ENCODE data around the gene DOCK9. TPM values are rescaled to one million over a fixed set of nuclear protein-coding genes. Genes with fewer than 3 reads are reported as not detected.

The DOCK9 gene
- polyA plus RNA-seq, 3 donors: 21.2 to 57.2 (median 36.4) TPM

GRCh38 chr13:98802559-98802958, 175.3 kb downstream of the DOCK9 start:
- 90 to 98% (median 92%) methylated on average over 4 of the region's 4 CpGs for WGBS, 3 donors

GRCh38 chr13:98801626-98802418, 176.0 kb downstream of the DOCK9 start:
- 70 to 81% (median 77%) methylated on average over 10 of the region's 10 CpGs for WGBS, 3 donors
- no peak overlapping the region for H3K27ac ChIP-seq (ENCODE audit: low read depth, low read length)

More at GRCh38 chr13:98802559-98802958, 175.3 kb downstream of the DOCK9 start:
- no peak overlapping the region for H3K27ac ChIP-seq (ENCODE audit: low read depth, low read length)

GRCh38 chr13:98800078-98800477, 177.8 kb downstream of the DOCK9 start:
- no peak overlapping the region for H3K27ac ChIP-seq (ENCODE audit: low read depth, low read length)
- 92% methylated on average over 14 of the region's 14 CpGs for WGBS, 3 donors

GRCh38 chr13:98798849-98799645, 178.8 kb downstream of the DOCK9 start:
- H3K27ac ChIP-seq (ENCODE audit: low read depth, low read length): no peak overlapping the region
- WGBS, 3 donors: 64 to 85% (median 67%) methylated on average over 5 of the region's 5 CpGs

- no peak overlapping the region for H3K27ac ChIP-seq (ENCODE audit: low read depth, low read length)
- 89 to 96% (median 95%) methylated on average over 6 of the region's 6 CpGs for WGBS, 3 donors
Measured at GRCh38 chr13:98797456-98797855, 180.4 kb downstream of the DOCK9 start.

- 91 to 94% (median 94%) methylated on average over 10 of the region's 10 CpGs for WGBS, 3 donors
- no peak overlapping the region for H3K27ac ChIP-seq (ENCODE audit: low read depth, low read length)
Measured at GRCh38 chr13:98796798-98797197, 181.1 kb downstream of the DOCK9 start.

- H3K27ac ChIP-seq (ENCODE audit: low read depth, low read length): no peak overlapping the region
- 87 to 91% (median 90%) methylated on average over 5 of the region's 5 CpGs for WGBS, 3 donors
Measured at GRCh38 chr13:98796191-98796590, 181.7 kb downstream of the DOCK9 start.

GRCh38 chr13:98795220-98795619, 182.6 kb downstream of the DOCK9 start:
- H3K27ac ChIP-seq (ENCODE audit: low read depth, low read length): no peak overlapping the region
- WGBS, 3 donors: 92 to 95% (median 94%) methylated on average over 6 of the region's 6 CpGs

GRCh38 chr13:98794498-98794897, 183.4 kb downstream of the DOCK9 start:
- WGBS, 3 donors: 93 to 96% (median 94%) methylated on average over 12 of the region's 12 CpGs
- no peak overlapping the region for H3K27ac ChIP-seq (ENCODE audit: low read depth, low read length)

GRCh38 chr13:98792785-98793495, 184.9 kb downstream of the DOCK9 start:
- no peak overlapping the region for H3K27ac ChIP-seq (ENCODE audit: low read depth, low read length)
- WGBS, 3 donors: 81 to 92% (median 85%) methylated on average over 11 of the region's 11 CpGs

- WGBS, 3 donors: 78 to 89% (median 89%) methylated on average over 9 of the region's 9 CpGs
- H3K27ac ChIP-seq (ENCODE audit: low read depth, low read length): no peak overlapping the region
Measured at GRCh38 chr13:98792321-98792720, 185.5 kb downstream of the DOCK9 start.

GRCh38 chr13:98791611-98792010, 186.3 kb downstream of the DOCK9 start:
- H3K27ac ChIP-seq (ENCODE audit: low read depth, low read length): no peak overlapping the region
- 90 to 91% (median 90%) methylated on average over 7 of the region's 7 CpGs for WGBS, 3 donors

- H3K27ac ChIP-seq (ENCODE audit: low read depth, low read length): no peak overlapping the region
- 81 to 89% (median 86%) methylated on average over 9 of the region's 9 CpGs for WGBS, 3 donors
Measured at GRCh38 chr13:98787996-98788395, 189.9 kb downstream of the DOCK9 start.

GRCh38 chr13:98787173-98787572, 190.7 kb downstream of the DOCK9 start:
- 73 to 81% (median 78%) methylated on average over 10 of the region's 10 CpGs for WGBS, 3 donors
- H3K27ac ChIP-seq (ENCODE audit: low read depth, low read length): no peak overlapping the region

GRCh38 chr13:98786023-98786422, 191.8 kb downstream of the DOCK9 start:
- WGBS, 3 donors: 47 to 79% (median 74%) methylated on average over 7 of the region's 7 CpGs
- no peak overlapping the region for H3K27ac ChIP-seq (ENCODE audit: low read depth, low read length)

GRCh38 chr13:98785405-98785804, 192.5 kb downstream of the DOCK9 start:
- WGBS, 3 donors: 87 to 91% (median 87%) methylated on average over 10 of the region's 10 CpGs
- H3K27ac ChIP-seq (ENCODE audit: low read depth, low read length): no peak overlapping the region

GRCh38 chr13:98784666-98785065, 193.2 kb downstream of the DOCK9 start:
- WGBS, 3 donors: 70 to 90% (median 72%) methylated on average over 8 of the region's 8 CpGs
- H3K27ac ChIP-seq (ENCODE audit: low read depth, low read length): no peak overlapping the region

- H3K27ac ChIP-seq (ENCODE audit: low read depth, low read length): no peak overlapping the region
- WGBS, 3 donors: 76 to 89% (median 81%) methylated on average over 12 of the region's 12 CpGs
Measured at GRCh38 chr13:98783856-98784478, 193.9 kb downstream of the DOCK9 start.
